Heart right ventricle (tissue), 16 donors: ENCODE results near the gene CATSPERE. TPM values are rescaled to one million over a fixed set of nuclear protein-coding genes. Genes with fewer than 3 reads are reported as not detected.

Source experiments
- ATAC-seq, 8 donors: fragments of 200-7000 bp; cut with Tn5 transposase; one replicate each; pipeline ENCODE4 v1.9.1; 2020; ENCODE audit warnings: mild to moderate bottlenecking in 8 of 8, moderate library complexity in 8 of 8, moderate number of reproducible peaks in 1 of 8
- DNase-seq, 2 donors: peaks; one replicate each; pipeline ENCODE4 v3.0.0-alpha.2; 2020
- H3K27ac ChIP-seq, 10 donors: fragments of 200-600 bp; sonication (generic) in 2 of 10; one replicate each; pipeline versions ENCODE4 v1.5.0 to v1.8.0; 2020 to 2022; ENCODE audit warnings: mild to moderate bottlenecking in 3 of 10
- H3K27me3 ChIP-seq, 7 donors: fragments of 200-600 bp; one replicate each; pipeline ENCODE4 v1.8.0; 2021 to 2022; ENCODE audit warnings: mild to moderate bottlenecking in 2 of 7
- H3K36me3 ChIP-seq, 9 donors: fragments of 200-600 bp; sonication (generic) in 1 of 9; one replicate each; pipeline versions ENCODE4 v1.5.0 to v1.8.0; 2020 to 2022; ENCODE audit warnings: mild to moderate bottlenecking in 2 of 9
- H3K4me1 ChIP-seq, 9 donors: fragments of 200-600 bp; sonication (generic) in 1 of 9; one replicate each; pipeline versions ENCODE4 v1.5.0 to v1.8.0; 2020 to 2022; ENCODE audit warnings: mild to moderate bottlenecking in 4 of 9
- H3K4me3 ChIP-seq, 10 donors: fragments of 200-600 bp; sonication (generic) in 2 of 10; one replicate each; pipeline versions ENCODE4 v1.5.0 to v1.8.0; 2020 to 2022; ENCODE audit warnings: mild to moderate bottlenecking in 7 of 10, moderate library complexity in 2 of 10
- H3K9me3 ChIP-seq, 11 donors: fragments of 200-600 bp in 10 of 11; sonication (generic) in 2 of 11; one replicate each; pipeline versions ENCODE4 v1.5.0 to v1.8.0; 2013 to 2022; ENCODE audit warnings: mild to moderate bottlenecking in 2 of 11, control low read depth in 1 of 11, moderate library complexity in 1 of 11
- CTCF ChIP-seq, 9 donors: fragments of 200-600 bp; sonication (generic) in 2 of 9; IDR thresholded peaks; one replicate each; pipeline versions ENCODE4 v1.5.0 to v1.8.0; 2021 to 2022; ENCODE audit warnings: antibody characterized with exemption in 9 of 9, mild to moderate bottlenecking in 5 of 9, moderate library complexity in 1 of 9
- WGBS, 2 donors: extraction: QIAGEN DNeasy Blood & Tissue Kit; methylation state at CpG; one replicate each; pipeline ENCODE4 v1.1.7; 2013; ENCODE audit warnings: inconsistent platforms in 1 of 2; 5-methylcytosine and 5-hydroxymethylcytosine counted together
- intact Hi-C, 10 donors: fragments of 100-400 bp; cut with DNase I; formaldehyde crosslinking; loops; one replicate each; pipeline versions ENCODE4 v1.11.1 to v1.14.2; 2022
- polyA plus RNA-seq, 2 donors: library from polyadenylated mRNA; stranded (reverse); fragments of 200-250 nt; gene quantifications; one replicate each; pipeline ENCODE4 v1.2.3, GENCODE V29; 2013
- total RNA-seq, 10 donors: library from RNA; stranded (reverse); fragmentation: NEBNext Ultra II Directional in 3 of 10; extraction: Animal tissue kit (Norgen Biotek cat#: 25700) in 3 of 10; gene quantifications; one replicate each; pipeline versions ENCODE4 v1.2.1 to v1.2.4, GENCODE V29; 2021 to 2023
- donor health status: Arrhythmogenic right ventricular cardiomyopathy.
- donor health status: ischemic (EF 13 %, LVEDD 7.1; RV severe dilation, severe dysfunction).
- donor health status: healthy with polysubstance abuse.
- donor health status: DM: no; HTN: yes; CAD: no.
- donor health status: DM: no; HTN: no; CAD: no.
- donor health status: ischemic (EF 25% LVEDD 6.9; RV normal size, moderate dysfunction).
- donor health status: ischemic (EF 25% LVEDD 5.7; RV mildly dilated, moderate dysfunction).
- donor health status: healthy.
- donor health status: DM: yes; HTN: yes; CAD: no.
- donor health status: Ischemic cardiomyopathy.
- donor health status: ischemic (EF 35%, LVEDD 5.7; RV mildly dilated, moderate dysfunction).
- donor health status: nonischemic (EF 11% LVEDD 7.7; RV severe dilation, severe dysfunction).
- donor health status: DM: yes; HTN: yes; CAD: no.
- donor health status: PGD.
- donor health status: ischemic (EF 29% LVEDD 5.4; RV normal size, mild dysfunction).
- donor health status: nonischemic (EF 23%, LVEDD 6.1; RV moderate dilation, normal function).

The CATSPERE gene
- total and polyA plus RNA-seq, 12 donors: 0.07 to 0.83 (median 0.26) TPM; not detected in 1

- ATAC-seq: no peak
- Histone ChIP-seq H3K9me3 (no peaks in the 10 kb centered on the region), H3K4me3 (no peak overlapping the region), H3K27ac (no peak overlapping the region), H3K36me3 (no peaks in the 10 kb centered on the region), H3K4me1 (no peaks in the 10 kb centered on the region), H3K27me3 (peaks cover 0 to 6% (median 0%) of the 10 kb centered on the region in 7 donors)
- TF ChIP-seq CTCF (IDR thresholded peaks at IDR 0.05): no peak
- no peak for DNase-seq
- intact Hi-C loops: no loop called here
These were observed 178.5 kb downstream of the CATSPERE start for GRCh38 chr1:244639561-244639960.

DNA sequence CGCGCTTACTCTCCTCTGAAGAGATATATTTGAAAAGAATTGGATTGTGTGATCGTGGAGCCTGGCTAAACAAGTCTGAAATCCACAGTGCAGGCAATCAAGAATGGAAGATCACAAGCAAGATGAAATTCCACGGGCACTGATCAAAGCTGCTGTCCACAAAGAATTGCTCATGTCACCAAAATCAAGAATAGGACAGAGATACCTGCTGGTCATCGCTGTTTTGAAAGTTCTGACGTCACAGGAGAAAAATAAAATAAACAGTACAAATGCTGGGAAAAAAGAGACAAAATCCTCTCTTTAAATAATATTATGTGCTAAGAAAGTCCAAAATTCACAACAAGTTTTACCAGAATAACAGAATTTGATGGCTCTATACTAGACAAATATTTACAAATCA, 179.8 kb downstream of the CATSPERE start:
- ATAC-seq: no peak
- Histone ChIP-seq H3K36me3 (no peaks in the 10 kb centered on the region), H3K27me3 (peaks cover 0 to 6% (median 0%) of the 10 kb centered on the region in 7 donors), H3K4me3 (no peak overlapping the region), H3K9me3 (no peaks in the 10 kb centered on the region), H3K27ac (no peak overlapping the region), H3K4me1 (no peaks in the 10 kb centered on the region)
- intact Hi-C loops: no loop called here
- WGBS, 2 donors: 89 to 90% methylated on average over 6 of the region's 6 CpGs
- DNase-seq: no peak
- TF ChIP-seq CTCF (IDR thresholded peaks at IDR 0.05): no peak

DNA sequence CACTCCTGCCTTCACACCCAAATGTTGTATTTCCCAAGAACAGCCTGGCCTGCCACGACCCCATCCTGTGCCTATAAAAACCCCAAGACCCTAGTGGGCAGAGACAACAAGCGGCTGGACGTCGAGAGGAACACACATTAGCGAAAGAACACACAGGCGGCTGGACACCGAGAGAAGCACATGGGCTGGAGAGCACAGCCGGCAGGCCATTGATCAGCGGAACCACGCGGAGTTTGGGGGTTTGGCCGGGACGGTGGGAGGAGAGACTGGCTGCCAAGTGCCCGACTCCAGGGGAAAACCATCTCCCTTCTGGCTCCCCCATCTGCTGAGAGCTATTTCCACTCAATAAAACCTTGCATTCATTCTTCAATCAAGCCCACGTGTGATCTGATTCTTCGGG, 181.5 kb downstream of the CATSPERE start:
- no peak for TF ChIP-seq CTCF (IDR thresholded peaks at IDR 0.05)
- no peaks in the 10 kb centered on the region for H3K4me1 ChIP-seq
- peaks cover 0 to 6% (median 0%) of the 10 kb centered on the region in 7 donors for H3K27me3 ChIP-seq
- no peak overlapping the region for H3K27ac ChIP-seq
- H3K9me3 ChIP-seq: no peaks in the 10 kb centered on the region
- no peak overlapping the region for H3K4me3 ChIP-seq
- ATAC-seq (no peak), DNase-seq (no peak)
- H3K36me3 ChIP-seq: no peaks in the 10 kb centered on the region
- intact Hi-C loops: no loop called here
- 83 to 85% methylated on average over 16 of the region's 16 CpGs for WGBS, 2 donors

DNA sequence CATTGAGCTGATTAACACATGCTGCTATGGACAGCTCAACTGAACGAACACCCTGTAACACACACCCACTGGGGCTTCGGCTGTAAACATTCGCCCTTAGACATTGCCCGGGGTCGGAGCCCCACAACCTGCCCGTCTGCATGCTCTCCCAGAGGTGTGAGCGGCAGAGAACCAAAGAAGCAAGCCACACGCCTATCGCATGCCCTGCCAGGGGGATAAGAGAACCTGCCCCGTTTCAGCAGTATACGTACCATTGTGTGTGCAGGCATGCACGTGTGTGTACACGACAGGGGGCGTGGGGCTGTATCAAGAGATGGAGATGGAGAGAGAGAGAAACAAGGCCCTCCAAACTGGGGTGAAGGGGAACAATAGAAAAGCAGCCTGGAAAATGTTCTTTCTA, 181.9 kb downstream of the CATSPERE start:
- intact Hi-C loops: no loop called here
- no peak for TF ChIP-seq CTCF (IDR thresholded peaks at IDR 0.05)
- Histone ChIP-seq H3K36me3 (no peaks in the 10 kb centered on the region), H3K27ac (no peak overlapping the region), H3K4me3 (no peak overlapping the region), H3K27me3 (peaks cover 0 to 6% (median 0%) of the 10 kb centered on the region in 7 donors), H3K4me1 (no peaks in the 10 kb centered on the region), H3K9me3 (no peaks in the 10 kb centered on the region)
- WGBS, 2 donors: 92 to 95% methylated on average over 14 of the region's 14 CpGs
- DNase-seq: no peak
- no peak for ATAC-seq
